ENCODE results near the gene CDKN2AIPNL.

The CDKN2AIPNL gene

GRCh38 chr5:134411546-134412266, at the start of gene CDKN2AIPNL:
TSS of gene CDKN2AIPNL (minus strand) at chr5:134411881. CDS start at chr5:134411854, 27 bp downstream.
- DNase-seq (ENCODE audit: low spot score), result peak; percentile 94
- TF ChIP-seq CTCF (IDR thresholded peaks at IDR 0.05; ENCODE audit: extremely low read depth, missing control alignments), result peak; percentile 82

DNA sequence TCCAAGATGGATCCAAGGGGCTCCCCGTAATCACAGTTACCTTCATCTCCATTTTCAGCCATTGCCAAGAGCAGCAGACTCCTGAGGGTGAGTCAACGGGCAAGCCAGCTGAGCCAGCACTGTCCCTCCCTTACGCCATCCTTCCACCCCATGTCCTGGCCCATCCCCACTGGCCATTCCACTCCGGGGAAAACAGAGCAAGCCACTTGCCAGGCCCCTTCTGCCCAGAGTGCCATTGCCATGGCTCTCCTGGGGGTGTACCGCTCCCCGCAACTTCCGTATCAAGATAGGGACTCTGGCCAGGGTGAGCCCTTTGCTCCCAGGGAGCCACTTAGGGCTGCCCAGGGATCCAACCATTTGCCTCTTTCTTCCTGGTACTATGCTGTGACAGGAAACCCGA, 48.9 kb upstream of the CDKN2AIPNL start:
- peak; percentile 3 for DNase-seq (ENCODE audit: low spot score)
- TF ChIP-seq CTCF (IDR thresholded peaks at IDR 0.05; ENCODE audit: extremely low read depth, missing control alignments), result no peak

DNA sequence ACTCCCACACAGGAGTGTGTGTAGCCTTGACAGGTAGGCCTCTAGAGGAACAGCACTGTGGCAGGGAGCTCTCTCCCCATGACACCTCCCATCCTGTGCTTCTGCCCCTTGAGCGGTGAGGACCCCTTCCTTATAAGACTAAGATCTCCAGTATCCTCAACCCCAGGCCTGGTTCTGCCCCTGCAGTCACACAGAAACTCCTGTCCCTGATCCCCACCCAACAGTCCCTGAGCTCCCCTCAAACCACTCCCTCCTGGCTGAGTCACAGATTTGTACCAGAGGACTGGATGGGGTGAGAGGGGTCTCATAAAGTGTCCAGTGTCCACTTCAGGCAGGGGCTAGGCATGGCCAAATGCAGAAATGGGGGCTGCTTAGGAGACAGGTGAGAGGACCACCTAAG, 47.8 kb upstream of the CDKN2AIPNL start:
- TF ChIP-seq CTCF (IDR thresholded peaks at IDR 0.05; ENCODE audit: extremely low read depth, missing control alignments), result no peak
- peak; percentile 7 for DNase-seq (ENCODE audit: low spot score)

GRCh38 chr5:134459010-134459403, 47.3 kb upstream of the CDKN2AIPNL start:
- DNase-seq (ENCODE audit: low spot score), result no peak
- no peak for TF ChIP-seq CTCF (IDR thresholded peaks at IDR 0.05; ENCODE audit: extremely low read depth, missing control alignments)

DNA sequence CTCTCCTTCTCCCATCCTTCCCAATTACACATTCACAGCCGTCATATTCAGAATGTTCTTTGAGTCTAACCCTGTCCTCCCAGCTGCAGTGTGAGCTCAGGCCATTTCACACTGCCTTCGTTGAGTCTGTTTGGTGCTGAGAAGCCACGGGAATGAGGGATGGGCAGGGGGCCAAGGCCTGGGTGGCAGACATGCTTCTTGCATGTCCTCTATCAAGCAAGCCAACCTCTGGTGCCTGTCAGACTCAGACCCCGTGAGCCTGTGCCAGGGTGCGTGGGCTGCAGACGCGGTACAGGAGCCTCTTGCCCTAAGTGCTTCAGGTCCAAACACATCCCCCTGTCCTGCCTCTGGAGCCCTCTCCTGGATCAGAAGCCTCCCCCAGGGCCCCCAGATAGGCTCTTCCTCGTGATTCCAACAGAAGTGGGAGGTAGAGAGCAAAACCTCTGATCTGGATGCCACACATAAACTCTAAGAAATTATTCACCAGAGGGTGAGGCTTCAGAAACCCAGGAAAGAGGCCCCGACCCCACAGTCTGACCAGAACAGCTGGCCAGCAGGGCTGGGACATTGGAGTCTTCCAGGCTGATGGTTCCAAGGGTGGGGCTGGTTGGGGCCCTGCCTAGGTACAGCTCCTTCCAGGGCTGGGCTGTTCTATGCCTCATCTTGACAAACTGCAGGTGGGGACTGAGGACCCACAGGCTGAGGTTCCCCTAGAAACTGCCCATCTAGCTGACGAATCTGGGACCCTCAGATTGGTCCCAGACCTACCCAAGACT, 46.7 kb upstream of the CDKN2AIPNL start:
- TF ChIP-seq CTCF (IDR thresholded peaks at IDR 0.05; ENCODE audit: extremely low read depth, missing control alignments), result no peak
- DNase-seq (ENCODE audit: low spot score), result peak; percentile 2

DNA sequence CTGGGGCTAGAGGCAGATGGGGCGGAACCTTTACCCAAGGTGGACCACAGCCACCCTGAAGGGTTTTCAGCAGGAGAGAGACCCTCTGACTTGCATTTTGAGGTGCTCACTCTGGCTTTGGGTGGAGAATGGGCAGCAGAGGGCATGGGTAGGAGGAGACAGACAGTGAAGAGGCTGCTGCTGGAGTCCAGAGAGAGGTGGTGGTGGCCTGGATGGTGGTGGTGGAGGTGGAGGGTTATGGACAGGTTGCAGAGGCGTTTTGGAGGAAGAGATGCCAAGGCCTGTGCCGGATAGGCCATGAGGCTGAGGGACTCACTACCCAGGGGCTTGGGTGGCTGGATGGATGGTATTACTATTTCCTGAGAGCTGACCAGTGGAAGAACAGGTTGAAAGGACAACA, 46.1 kb upstream of the CDKN2AIPNL start:
- no peak for DNase-seq (ENCODE audit: low spot score)
- no peak for TF ChIP-seq CTCF (IDR thresholded peaks at IDR 0.05; ENCODE audit: extremely low read depth, missing control alignments)

GRCh38 chr5:134456825-134457224, 45.1 kb upstream of the CDKN2AIPNL start:
- DNase-seq (ENCODE audit: low spot score), result no peak
- TF ChIP-seq CTCF (IDR thresholded peaks at IDR 0.05; ENCODE audit: extremely low read depth, missing control alignments), result no peak

Data from GM20000 (cell line).